DND-41 (cell line): ENCODE results near the gene FAM13A.
"Not testable (repeated sequence)": the region's sequence is repeated elsewhere in the genome, so short reads cannot be mapped to it uniquely, and the experiment has no call there.

Source experiments
- ATAC-seq: fragments of 200-7000 bp; cut with Tn5 transposase; 3 replicates; pipeline ENCODE4 v1.9.1; 2021; ENCODE audit warnings: low read depth; ENCODE audit not compliant: insufficient read depth
- DNase-seq: peaks from one replicate; pipeline ENCODE4 v3.0.0-alpha.2; 2020
- H2AFZ ChIP-seq: 2 replicates; pipeline ENCODE4 v1.6.0; 2012; ENCODE audit warnings: low read depth, low read length
- H3K27ac ChIP-seq: 2 replicates; pipeline ENCODE4 v1.5.1; 2012; ENCODE audit warnings: low read length, inconsistent platforms
- H3K27me3 ChIP-seq: fragments of 200-600 bp; sonication (generic); 2 replicates; pipeline ENCODE4 v1.6.0; 2012; ENCODE audit warnings: low read length, mild to moderate bottlenecking, inconsistent platforms; ENCODE audit not compliant: insufficient read depth, poor library complexity
- H3K36me3 ChIP-seq: 2 replicates; pipeline ENCODE4 v1.5.1; 2012; ENCODE audit warnings: low read length, inconsistent platforms; ENCODE audit not compliant: insufficient read depth
- H3K4me1 ChIP-seq: 2 replicates; pipeline ENCODE4 v1.5.1; 2012; ENCODE audit warnings: mild to moderate bottlenecking, low read length; ENCODE audit not compliant: insufficient read depth
- H3K4me2 ChIP-seq: 2 replicates; pipeline ENCODE4 v1.6.0; 2012; ENCODE audit warnings: mild to moderate bottlenecking, moderate library complexity, low read length, inconsistent platforms; ENCODE audit not compliant: insufficient read depth
- H3K4me3 ChIP-seq, 2 experiments: fragments of 200-600 bp in 1 of 2; shearing (Covaris generic) in 1 of 2; 2 replicates each; pipeline ENCODE4 v1.5.1; 2012 to 2016; ENCODE audit warnings: inconsistent platforms in 2 of 2, low read length in 2 of 2, mild to moderate bottlenecking in 2 of 2, low read depth in 1 of 2, moderate library complexity in 1 of 2
- H3K79me2 ChIP-seq: 2 replicates; pipeline ENCODE4 v1.6.0; 2012; ENCODE audit warnings: low read length, inconsistent platforms; ENCODE audit not compliant: insufficient read depth
- H3K9ac ChIP-seq: 2 replicates; pipeline ENCODE4 v1.6.0; 2012; ENCODE audit warnings: low read depth, mild to moderate bottlenecking, inconsistent platforms, low read length, moderate library complexity
- H3K9me3 ChIP-seq: 2 replicates; pipeline ENCODE4 v1.5.1; 2012; ENCODE audit warnings: low read length, moderate library complexity, mild to moderate bottlenecking, inconsistent platforms; ENCODE audit not compliant: insufficient read depth, severe bottlenecking
- H4K20me1 ChIP-seq: 2 replicates; pipeline ENCODE4 v1.6.0; 2012; ENCODE audit warnings: low read length; ENCODE audit not compliant: insufficient read depth
- CTCF ChIP-seq: IDR thresholded peaks from 2 replicates; pipeline ENCODE4 v1.5.1; 2012; ENCODE audit warnings: borderline replicate concordance, low read length, moderate library complexity, mild to moderate bottlenecking; ENCODE audit not compliant: poor library complexity, severe bottlenecking; ENCODE audit errors: extremely low read depth
- EZH2 ChIP-seq: IDR thresholded peaks from 3 replicates; pipeline ENCODE4 v1.6.1; 2012; ENCODE audit warnings: borderline replicate concordance, low read depth, mild to moderate bottlenecking, moderate library complexity, low read length, inconsistent platforms; ENCODE audit not compliant: severe bottlenecking

The FAM13A gene

GRCh38 chr4:88892646-88893045, 164.3 kb downstream of the FAM13A start:
- no peaks in the 10 kb centered on the region for H4K20me1 ChIP-seq
- no peak overlapping the region for H3K4me2 ChIP-seq
- ATAC-seq (no peak), DNase-seq (no peak)
- H3K27ac ChIP-seq, result no peak overlapping the region
- H3K36me3 ChIP-seq, result no peaks in the 10 kb centered on the region
- H3K4me1 ChIP-seq, result no peaks in the 10 kb centered on the region
- no peak overlapping the region for H3K4me3 ChIP-seq
- H3K9ac ChIP-seq, result no peak overlapping the region
- no peak overlapping the region for H2AFZ ChIP-seq
- TF ChIP-seq EZH2 (no peak), CTCF (no peak)
- H3K9me3 ChIP-seq, result no peaks in the 10 kb centered on the region
- H3K79me2 ChIP-seq, result no peaks in the 10 kb centered on the region
- H3K27me3 ChIP-seq, result no peaks in the 10 kb centered on the region

- no peaks in the 10 kb centered on the region for H3K36me3 ChIP-seq
- no peaks in the 10 kb centered on the region for H4K20me1 ChIP-seq
- no peak overlapping the region for H3K9ac ChIP-seq
- DNase-seq (no peak), ATAC-seq (no peak)
- H2AFZ ChIP-seq, result no peak overlapping the region
- H3K4me1 ChIP-seq, result no peaks in the 10 kb centered on the region
- TF ChIP-seq CTCF, result no peak
- TF ChIP-seq EZH2, result no peak
- H3K27ac ChIP-seq, result no peak overlapping the region
- H3K4me2 ChIP-seq, result no peak overlapping the region
- no peaks in the 10 kb centered on the region for H3K27me3 ChIP-seq
- no peaks in the 10 kb centered on the region for H3K79me2 ChIP-seq
- no peak overlapping the region for H3K4me3 ChIP-seq
- no peaks in the 10 kb centered on the region for H3K9me3 ChIP-seq
Observed at GRCh38 chr4:88891636-88892035, 165.3 kb downstream of the FAM13A start.

GRCh38 chr4:88887409-88887808, 169.6 kb downstream of the FAM13A start:
- not testable (repeated sequence) for H3K4me2 ChIP-seq, H3K27me3 ChIP-seq, H3K9ac ChIP-seq, H3K4me1 ChIP-seq, DNase-seq, H3K36me3 ChIP-seq, H3K27ac ChIP-seq, ATAC-seq, H3K9me3 ChIP-seq, H3K79me2 ChIP-seq, H4K20me1 ChIP-seq, H2AFZ ChIP-seq, H3K4me3 ChIP-seq

GRCh38 chr4:88881227-88881569, 175.8 kb downstream of the FAM13A start:
- ATAC-seq, result peak; percentile 89
- Histone ChIP-seq H2AFZ (no peak overlapping the region), H3K79me2 (no peaks in the 10 kb centered on the region), H3K4me1 (peaks cover 4% of the 10 kb centered on the region), H3K27ac (no peak overlapping the region), H3K9ac (no peak overlapping the region), H3K4me3 (no peak overlapping the region), H3K9me3 (no peaks in the 10 kb centered on the region), H4K20me1 (no peaks in the 10 kb centered on the region), H3K36me3 (no peaks in the 10 kb centered on the region), H3K27me3 (no peaks in the 10 kb centered on the region), H3K4me2 (no peak overlapping the region)
- TF ChIP-seq EZH2 (no peak), CTCF (no peak)
- DNase-seq, result peak; percentile 41
